Measurements from ENCODE around the gene POLA1.

- TF ChIP-seq EP300 (IDR thresholded peaks at IDR 0.05) (no peak), CTCF (IDR thresholded peaks at IDR 0.05) (no peak)
Observed at GRCh38 chrX:24934279-24934678, 240.6 kb downstream of the POLA1 start.
